SHP77 (cell line): ENCODE results near the gene ST6GAL1.
"Not testable (repeated sequence)": the region's sequence is repeated elsewhere in the genome, so short reads cannot be mapped to it uniquely, and the experiment has no call there.

Experiments
- DNase-seq, 2 experiments: peaks; one replicate each; lab custom pipeline; 2025; lab: John Stamatoyannopoulos, UW

ST6GAL1 gene

GRCh38 chr3:187021748-187022402 lies 91.5 kb downstream of the ST6GAL1 start:
- DNase-seq = no peak

GRCh38 chr3:187022403-187023029 lies 92.2 kb downstream of the ST6GAL1 start:
- DNase-seq = no peak

GRCh38 chr3:187023340-187023739 lies 93.0 kb downstream of the ST6GAL1 start:
- DNase-seq = not testable (repeated sequence)

- no peak for DNase-seq
Observed at GRCh38 chr3:187024536-187025226, 94.4 kb downstream of the ST6GAL1 start.

GRCh38 chr3:187025254-187025655 lies 94.9 kb downstream of the ST6GAL1 start:
- no peak for DNase-seq

- DNase-seq = no peak
Observed at GRCh38 chr3:187025656-187026316, 95.5 kb downstream of the ST6GAL1 start.

GRCh38 chr3:187026317-187026670 lies 96.0 kb downstream of the ST6GAL1 start:
- no peak for DNase-seq

GRCh38 chr3:187027531-187028278 lies 97.4 kb downstream of the ST6GAL1 start:
- DNase-seq = no peak

- no peak for DNase-seq
Observed at GRCh38 chr3:187031934-187032333, 101.6 kb downstream of the ST6GAL1 start.

GRCh38 chr3:187036394-187036793 lies 106.1 kb downstream of the ST6GAL1 start:
- no peak for DNase-seq

- no peak for DNase-seq
Observed at GRCh38 chr3:187039100-187039722, 108.9 kb downstream of the ST6GAL1 start.

- no peak for DNase-seq
Observed at GRCh38 chr3:187039723-187040414, 109.5 kb downstream of the ST6GAL1 start.

GRCh38 chr3:187040516-187041361 lies 110.4 kb downstream of the ST6GAL1 start:
- DNase-seq = no peak

- DNase-seq = no peak
Observed at GRCh38 chr3:187041362-187042307, 111.3 kb downstream of the ST6GAL1 start.

GRCh38 chr3:187042346-187042745 lies 112.0 kb downstream of the ST6GAL1 start:
- DNase-seq = no peak

GRCh38 chr3:187042874-187043458 lies 112.6 kb downstream of the ST6GAL1 start:
- DNase-seq = no peak

- no peak for DNase-seq
Observed at GRCh38 chr3:187044206-187044605, 113.9 kb downstream of the ST6GAL1 start.

GRCh38 chr3:187044867-187045552 lies 114.7 kb downstream of the ST6GAL1 start:
- no peak for DNase-seq
